Measurements from ENCODE around the gene ELN. TPM values are rescaled to one million over a fixed set of nuclear protein-coding genes. Genes with fewer than 3 reads are reported as not detected.

Gene ELN
- total and polyA plus RNA-seq, 9 of the 15 experiments (the other 6 are each of a cell fraction or from before 2014, with no cell fraction given): 0.20 TPM; not detected in 8

GRCh38 chr7:74023786-74024185, 4.2 kb upstream of the ELN start:
- Histone ChIP-seq H3K79me2 (ENCODE audit: control insufficient read depth, insufficient read depth, low read length) (no peaks in the 10 kb centered on the region), H3K4me3 (no peak overlapping the region), H3K27me3 (ENCODE audit: control insufficient read depth in 2 of 2, insufficient read depth in 2 of 2, low read length in 2 of 2) (peaks cover 55 to 82% of the 10 kb centered on the region in 2 experiments), H3K36me3 (ENCODE audit: control insufficient read depth, insufficient read depth, low read length) (no peaks in the 10 kb centered on the region), H3K4me1 (replicated peaks in 1 of 2; ENCODE audit: control insufficient read depth in 2 of 2, insufficient read depth in 2 of 2, low read length in 2 of 2) (peaks cover 0 to 25% of the 10 kb centered on the region in 2 experiments; a peak in 1 of 5 replicates), H3K4me2 (ENCODE audit: insufficient read depth, low read length) (no peak overlapping the region), H3K9ac (ENCODE audit: insufficient read depth in 1 of 2, low read depth in 2 of 2, low read length in 2 of 2) (no peak overlapping the region), H2AFZ (ENCODE audit: low read depth, low read length) (no peak overlapping the region), H3K9me1 (ENCODE audit: control insufficient read depth, insufficient read depth, low read length) (no peaks in the 10 kb centered on the region), H3K9me3 (replicated peaks; ENCODE audit: control insufficient read depth, insufficient read depth, low read depth, low read length) (no peaks in the 10 kb centered on the region), H3K27ac (ENCODE audit: extremely low read depth, low read depth, low read length) (no peak overlapping the region), H4K20me1 (replicated peaks; ENCODE audit: control insufficient read depth, insufficient read depth, low read length) (peaks cover 24% of the 10 kb centered on the region)
- in situ Hi-C loops (cut with MboI) (loop anchor here (5.0 kb wide), 1 partner anchor 141 kb away; no protein-coding TSS in a partner anchor), intact Hi-C loops (cut with micrococcal nuclease) (no loop called here)
- BruUV-seq (replicated peaks): no TSS peak
- TF ChIP-seq TBP (optimal IDR thresholded peaks at IDR 0.05; ENCODE audit: low read depth, low read length): no peak
- TF ChIP-seq HDAC6 (IDR thresholded peaks at IDR 0.05; ENCODE audit: low read depth, low read length): no peak
- TF ChIP-seq SRSF1 (IDR thresholded peaks at IDR 0.05; ENCODE audit: low read depth, low read length): no peak
- ATAC-seq: no peak
- DNase-seq (ENCODE audit: extremely low read depth in 1 of 4, low spot score in 3 of 4): no peak
- FAIRE-seq: no peak
- POLR2A ChIA-PET: interaction anchor here (0.6 to 2.6 kb wide), 2 partner anchors 9 to 163 kb away, joined by 3 to 8 read pairs; no protein-coding TSS in a partner anchor
- CTCF ChIA-PET (ENCODE audit: low intra/inter-chr PET ratio): no interaction called here
- WGBS (ENCODE audit: insufficient coverage, low coverage, missing lambda C conversion rate): 2% methylated on average over 11 of the region's 11 CpGs

- Histone ChIP-seq H3K4me1 (replicated peaks in 1 of 2; ENCODE audit: control insufficient read depth in 2 of 2, insufficient read depth in 2 of 2, low read length in 2 of 2) (peaks cover 0 to 25% of the 10 kb centered on the region in 2 experiments; a peak in 1 of 5 replicates), H3K36me3 (ENCODE audit: control insufficient read depth, insufficient read depth, low read length) (no peaks in the 10 kb centered on the region), H3K4me2 (ENCODE audit: insufficient read depth, low read length) (no peak overlapping the region), H3K9me3 (replicated peaks; ENCODE audit: control insufficient read depth, insufficient read depth, low read depth, low read length) (no peaks in the 10 kb centered on the region), H3K79me2 (ENCODE audit: control insufficient read depth, insufficient read depth, low read length) (no peaks in the 10 kb centered on the region), H4K20me1 (replicated peaks; ENCODE audit: control insufficient read depth, insufficient read depth, low read length) (peaks cover 19% of the 10 kb centered on the region), H2AFZ (ENCODE audit: low read depth, low read length) (no peak overlapping the region), H3K27me3 (ENCODE audit: control insufficient read depth in 2 of 2, insufficient read depth in 2 of 2, low read length in 2 of 2) (peaks cover 61 to 84% of the 10 kb centered on the region in 2 experiments), H3K27ac (ENCODE audit: extremely low read depth, low read depth, low read length) (no peak overlapping the region), H3K9ac (ENCODE audit: insufficient read depth in 1 of 2, low read depth in 2 of 2, low read length in 2 of 2) (no peak overlapping the region), H3K4me3 (no peak overlapping the region), H3K9me1 (ENCODE audit: control insufficient read depth, insufficient read depth, low read length) (no peaks in the 10 kb centered on the region)
- CTCF ChIA-PET (ENCODE audit: low intra/inter-chr PET ratio): no interaction called here
- 0% methylated on average over 8 of the region's 8 CpGs for WGBS (ENCODE audit: insufficient coverage, low coverage, missing lambda C conversion rate)
- no peak for ATAC-seq
- FAIRE-seq: no peak
- no peak for DNase-seq (ENCODE audit: extremely low read depth in 1 of 4, low spot score in 3 of 4)
- intact Hi-C loops (cut with micrococcal nuclease) (loop anchor here (5.0 kb wide), 2 partner anchors 138 to 223 kb away; no protein-coding TSS in a partner anchor), in situ Hi-C loops (cut with MboI) (no loop called here)
- BruUV-seq (replicated peaks): no TSS peak
- POLR2A ChIA-PET: interaction anchor here (2.6 kb wide), 1 partner anchor 11 kb away, joined by 8 read pairs; no protein-coding TSS in a partner anchor
- TF ChIP-seq TEAD1 (CRISPR knock-in tag; IDR thresholded peaks at IDR 0.05) (no peak), JUNB (CRISPR knock-in tag; conservative IDR thresholded peaks at IDR 0.05) (no peak), SMC3 (conservative IDR thresholded peaks at IDR 0.05; ENCODE audit: insufficient read depth, low read depth, low read length) (no peak), ZNF407 (IDR thresholded peaks at IDR 0.05; ENCODE audit: low read depth) (no peak), ZBTB7A (IDR thresholded peaks at IDR 0.05; ENCODE audit: borderline replicate concordance, control insufficient read depth, low read depth, low read length) (no peak)
Observed at GRCh38 chr7:74025146-74025545, 2.8 kb upstream of the ELN start.
